ENCODE results near the gene PRRT3.

DNA sequence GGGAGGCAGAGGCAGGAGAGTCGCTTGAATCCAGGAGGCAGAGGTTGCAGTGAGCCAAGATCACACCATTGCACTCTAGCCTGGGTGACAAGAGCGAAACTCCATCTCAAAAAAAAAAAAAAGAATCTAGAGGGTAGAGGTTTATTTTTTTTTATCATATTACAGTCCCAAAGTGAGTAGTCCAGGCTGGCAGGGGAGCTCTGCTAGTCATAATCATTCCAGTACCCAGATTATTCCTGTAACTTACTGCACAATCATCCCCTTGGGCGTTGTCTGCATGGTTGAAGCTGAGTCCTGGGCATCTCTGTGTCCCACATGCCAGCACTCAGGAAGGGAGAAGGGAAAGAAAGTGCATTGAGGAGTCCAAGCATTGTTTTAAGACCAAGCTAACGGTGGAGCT, 10.0 kb downstream of the PRRT3 start:
- no peak for TF ChIP-seq POLR2A (IDR thresholded peaks at IDR 0.05; ENCODE audit: extremely low read depth, insufficient read length)
- TF ChIP-seq, protein P1, sequence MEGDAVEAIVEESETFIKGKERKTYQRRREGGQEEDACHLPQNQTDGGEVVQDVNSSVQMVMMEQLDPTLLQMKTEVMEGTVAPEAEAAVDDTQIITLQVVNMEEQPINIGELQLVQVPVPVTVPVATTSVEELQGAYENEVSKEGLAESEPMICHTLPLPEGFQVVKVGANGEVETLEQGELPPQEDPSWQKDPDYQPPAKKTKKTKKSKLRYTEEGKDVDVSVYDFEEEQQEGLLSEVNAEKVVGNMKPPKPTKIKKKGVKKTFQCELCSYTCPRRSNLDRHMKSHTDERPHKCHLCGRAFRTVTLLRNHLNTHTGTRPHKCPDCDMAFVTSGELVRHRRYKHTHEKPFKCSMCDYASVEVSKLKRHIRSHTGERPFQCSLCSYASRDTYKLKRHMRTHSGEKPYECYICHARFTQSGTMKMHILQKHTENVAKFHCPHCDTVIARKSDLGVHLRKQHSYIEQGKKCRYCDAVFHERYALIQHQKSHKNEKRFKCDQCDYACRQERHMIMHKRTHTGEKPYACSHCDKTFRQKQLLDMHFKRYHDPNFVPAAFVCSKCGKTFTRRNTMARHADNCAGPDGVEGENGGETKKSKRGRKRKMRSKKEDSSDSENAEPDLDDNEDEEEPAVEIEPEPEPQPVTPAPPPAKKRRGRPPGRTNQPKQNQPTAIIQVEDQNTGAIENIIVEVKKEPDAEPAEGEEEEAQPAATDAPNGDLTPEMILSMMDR (IDR thresholded peaks at IDR 0.05; ENCODE audit: low read depth, low read length): no peak
